Measurements from ENCODE around the gene BACH2. TPM values are rescaled to one million over a fixed set of nuclear protein-coding genes. Genes with fewer than 3 reads are reported as not detected.
A peak's percentile ranks its signal among the peaks of the same experiment; 100 is the strongest.

The BACH2 gene
- total RNA-seq, 4 donors from 2014 or later, result 3.6 to 13.4 (median 7.5) TPM

DNA sequence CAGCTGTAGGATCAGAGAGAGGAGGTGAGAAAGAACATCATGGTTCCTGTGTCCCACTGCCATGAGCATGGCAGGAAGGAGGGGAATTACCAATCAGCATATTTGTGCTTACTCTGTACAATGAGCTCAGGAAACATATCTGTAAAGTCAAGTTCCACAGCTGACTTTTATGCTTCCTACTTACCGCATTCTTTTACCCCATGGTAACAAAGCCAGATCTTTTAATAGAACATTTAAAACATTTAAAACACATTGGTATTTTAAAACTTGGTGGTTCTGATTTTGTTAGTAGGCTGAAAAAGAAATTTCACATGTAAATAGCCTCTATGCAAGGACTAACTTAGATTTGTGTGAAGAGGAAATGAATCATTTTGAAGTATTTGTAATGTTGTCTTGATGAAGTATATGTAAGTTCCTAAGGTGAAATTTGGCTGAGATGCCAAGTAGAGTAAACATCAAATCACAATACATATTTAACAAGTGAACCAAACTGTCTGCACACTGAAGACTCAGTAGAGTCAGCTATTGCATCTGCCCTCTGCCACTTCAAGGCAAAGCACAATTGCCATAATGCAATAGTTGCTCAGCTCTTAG lies 287.6 kb downstream of the BACH2 start:
- Histone ChIP-seq H3K9me3 (no peaks in the 10 kb centered on the region), H3K27me3 (no peaks in the 10 kb centered on the region), H3K27ac (no peak overlapping the region), H3K36me3 (peaks cover 0 to 15% of the 10 kb centered on the region in 2 donors), H3K4me1 (peaks cover 0 to 9% of the 10 kb centered on the region in 2 donors), H3K4me3 (no peak overlapping the region)
- intact Hi-C loops (cut with DNase I; ENCODE audit: low total_unique reads), result no loop called here
- no peak for DNase-seq
- TF ChIP-seq CTCF (IDR thresholded peaks at IDR 0.05 in 4 of 5, conservative IDR thresholded peaks at IDR 0.05 in 1 of 5) (no peak), POLR2A (IDR thresholded peaks at IDR 0.05) (no peak)
- no peak for ATAC-seq
- in situ Hi-C loops (cut with MboI; ENCODE audit: low sequenced_read_pairs in 4 of 4), result no loop called here

DNA sequence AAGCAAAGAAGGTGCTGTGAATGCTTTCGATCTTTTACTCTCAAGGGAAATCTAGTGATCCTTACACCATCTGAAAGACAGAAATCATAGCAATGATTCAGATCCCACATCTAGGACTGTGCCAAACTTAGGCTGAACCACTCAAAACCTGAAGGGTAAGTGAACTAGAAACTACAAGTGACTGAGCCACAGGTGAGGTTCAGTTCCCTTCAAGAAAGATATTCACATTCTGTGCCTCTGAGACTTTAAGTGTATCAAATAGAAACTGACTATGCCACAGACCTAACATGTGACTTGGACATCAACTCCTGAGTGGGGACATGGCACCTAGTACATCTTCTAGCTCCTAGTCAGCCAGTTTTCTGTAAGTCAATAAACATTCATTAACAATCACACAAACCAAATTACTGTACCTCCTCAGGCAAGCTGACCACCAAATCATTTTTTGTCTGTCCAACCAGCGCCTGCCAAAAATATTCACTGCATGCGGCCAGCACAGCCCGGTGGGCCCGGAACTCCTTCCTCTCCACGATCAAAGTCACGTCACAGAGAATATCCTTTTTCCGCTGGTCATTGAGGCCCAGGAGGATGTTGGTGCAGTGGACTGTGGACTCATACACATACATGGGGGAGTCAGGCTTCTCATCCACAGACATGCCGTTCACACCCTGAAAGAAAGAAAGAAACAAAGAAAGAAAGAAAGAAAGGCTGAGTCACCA lies 288.3 kb downstream of the BACH2 start:
- Histone ChIP-seq H3K4me3 (no peak overlapping the region), H3K9me3 (no peaks in the 10 kb centered on the region), H3K27ac (no peak overlapping the region), H3K36me3 (peaks cover 0 to 15% of the 10 kb centered on the region in 2 donors), H3K4me1 (peaks cover 0 to 9% of the 10 kb centered on the region in 2 donors), H3K27me3 (no peaks in the 10 kb centered on the region)
- no peak for TF ChIP-seq POLR2A (IDR thresholded peaks at IDR 0.05)
- no peak for TF ChIP-seq CTCF (IDR thresholded peaks at IDR 0.05 in 4 of 5, conservative IDR thresholded peaks at IDR 0.05 in 1 of 5)
- ATAC-seq, result no peak
- no peak for DNase-seq
- intact Hi-C loops (cut with DNase I; ENCODE audit: low total_unique reads) (no loop called here), in situ Hi-C loops (cut with MboI; ENCODE audit: low sequenced_read_pairs in 4 of 4) (no loop called here)

GRCh38 chr6:90005048-90005827 lies 291.4 kb downstream of the BACH2 start:
- no peaks in the 10 kb centered on the region for H3K27me3 ChIP-seq
- DNase-seq (peak in 1 of 2 donors; percentile 68), ATAC-seq (peak; percentile 25 to 32)
- peaks cover 0 to 15% of the 10 kb centered on the region in 2 donors for H3K36me3 ChIP-seq
- in situ Hi-C loops (cut with MboI; ENCODE audit: low sequenced_read_pairs in 4 of 4), result no loop called here
- intact Hi-C loops (cut with DNase I; ENCODE audit: low total_unique reads), result no loop called here
- H3K27ac ChIP-seq, result no peak overlapping the region
- peaks cover 3 to 7% of the 10 kb centered on the region in 2 donors for H3K4me1 ChIP-seq
- no peak overlapping the region for H3K4me3 ChIP-seq
- TF ChIP-seq POLR2A (IDR thresholded peaks at IDR 0.05) (no peak), CTCF (IDR thresholded peaks at IDR 0.05 in 4 of 5, conservative IDR thresholded peaks at IDR 0.05 in 1 of 5) (no peak)
- H3K9me3 ChIP-seq, result no peaks in the 10 kb centered on the region

DNA sequence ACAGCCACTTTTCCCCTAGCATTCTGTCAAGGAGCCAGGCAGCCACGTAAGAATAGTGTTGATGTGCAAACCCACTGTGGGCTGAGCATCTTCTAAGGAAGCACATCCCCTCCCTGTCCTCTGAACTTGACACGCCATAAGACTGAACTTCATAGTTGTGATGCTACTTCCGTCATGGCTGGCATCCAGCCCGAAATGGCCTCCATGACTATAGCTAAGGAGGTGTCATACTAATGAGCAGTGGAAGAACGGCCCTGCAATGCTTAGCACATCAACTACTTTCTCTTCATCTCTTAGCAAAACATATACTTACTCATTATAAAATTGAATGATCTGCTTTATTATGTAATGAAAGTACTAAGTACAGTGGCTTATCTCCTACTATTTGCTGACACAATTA lies 292.1 kb downstream of the BACH2 start:
- intact Hi-C loops (cut with DNase I; ENCODE audit: low total_unique reads) (no loop called here), in situ Hi-C loops (cut with MboI; ENCODE audit: low sequenced_read_pairs in 4 of 4) (no loop called here)
- TF ChIP-seq POLR2A (IDR thresholded peaks at IDR 0.05) (no peak), CTCF (IDR thresholded peaks at IDR 0.05 in 4 of 5, conservative IDR thresholded peaks at IDR 0.05 in 1 of 5) (no peak)
- Histone ChIP-seq H3K4me1 (peaks cover 11 to 14% of the 10 kb centered on the region in 2 donors), H3K36me3 (peaks cover 0 to 15% of the 10 kb centered on the region in 2 donors), H3K27me3 (no peaks in the 10 kb centered on the region), H3K9me3 (no peaks in the 10 kb centered on the region), H3K4me3 (no peak overlapping the region), H3K27ac (no peak overlapping the region)
- no peak for ATAC-seq
- DNase-seq, result no peak
